Small intestine (tissue), 7 donors: ENCODE measurements around the gene TMEM37. TPM values are rescaled to one million over a fixed set of nuclear protein-coding genes. Genes with fewer than 3 reads are reported as not detected.

ENCODE experiments used
- DNase-seq, 2 donors: peaks; one replicate each; pipeline versions ENCODE4 v3.0.0 to v3.0.0-alpha.2; 2013
- FAIRE-seq: peaks from 2 replicates; lab custom pipeline; 2012; peaks lifted over from hg19 to GRCh38; lab: Jason Lieb, UNC
- H3K27ac ChIP-seq, 3 donors: one replicate each; pipeline ENCODE4 v1.5.1; 2013; ENCODE audit warnings: low read length in 2 of 3, mild to moderate bottlenecking in 2 of 3, control low read depth in 1 of 3, inconsistent platforms in 1 of 3, low read depth in 1 of 3, moderate library complexity in 1 of 3
- H3K27me3 ChIP-seq, 3 donors: one replicate each; pipeline ENCODE4 v1.6.1; 2013; ENCODE audit warnings: low read length in 3 of 3, inconsistent platforms in 1 of 3; ENCODE audit not compliant: control insufficient read depth in 3 of 3, insufficient read depth in 3 of 3
- H3K36me3 ChIP-seq, 3 donors: one replicate each; pipeline ENCODE4 v1.6.1; 2013; ENCODE audit warnings: low read length in 3 of 3, inconsistent platforms in 1 of 3, low read depth in 1 of 3, mild to moderate bottlenecking in 1 of 3, moderate library complexity in 1 of 3; ENCODE audit not compliant: control insufficient read depth in 3 of 3, insufficient read depth in 2 of 3
- H3K4me1 ChIP-seq, 3 donors: one replicate each; pipeline ENCODE4 v1.6.1; 2013; ENCODE audit warnings: low read length in 2 of 3, inconsistent platforms in 1 of 3, low read depth in 1 of 3, mild to moderate bottlenecking in 1 of 3, moderate library complexity in 1 of 3; ENCODE audit not compliant: control insufficient read depth in 3 of 3, insufficient read depth in 2 of 3
- H3K4me3 ChIP-seq, 3 donors: one replicate each; pipeline ENCODE4 v1.5.1; 2013; ENCODE audit warnings: low read length in 3 of 3, control low read depth in 1 of 3, inconsistent platforms in 1 of 3, low read depth in 1 of 3, mild to moderate bottlenecking in 1 of 3, moderate library complexity in 1 of 3
- H3K9me3 ChIP-seq, 2 donors: one replicate each; pipeline ENCODE4 v1.6.1; 2013; ENCODE audit warnings: low read depth in 1 of 2, low read length in 1 of 2; ENCODE audit not compliant: control insufficient read depth in 2 of 2, insufficient read depth in 1 of 2
- WGBS, 3 donors: extraction: QIAGEN DNeasy Blood & Tissue Kit; methylation state at CpG; one replicate each; pipeline ENCODE4 v1.1.7; 2013; 5-methylcytosine and 5-hydroxymethylcytosine counted together
- polyA plus RNA-seq, 4 donors: library from polyadenylated mRNA; stranded (reverse) in 3 of 4; unstranded in 1 of 4; fragments of 200-250 nt in 3 of 4; fragments of 120-200 nt in 1 of 4; gene quantifications; one replicate each; pipeline versions ENCODE4 v1.2.1 to v1.2.3, GENCODE V29; 2013
- donor health status: healthy with polysubstance abuse.
- donor health status: control.
- donor health status: control.
- donor health status: Bipolar disorder and iron deficiency.
- donor health status: healthy.

Gene TMEM37
- polyA plus RNA-seq, 4 donors, result 43.2 to 124 (median 84.3) TPM

GRCh38 chr2:119469661-119470297 is 38.1 kb downstream of the TMEM37 start:
- 18 to 42% (median 19%) methylated on average over 2 of the region's 2 CpGs for WGBS, 3 donors
- Histone ChIP-seq H3K27me3 (no peaks in the 10 kb centered on the region), H3K4me1 (no peaks in the 10 kb centered on the region), H3K36me3 (peaks cover 0 to 52% (median 0%) of the 10 kb centered on the region in 3 donors), H3K27ac (no peak overlapping the region), H3K4me3 (no peak overlapping the region), H3K9me3 (no peaks in the 10 kb centered on the region)
- FAIRE-seq, result no peak
- DNase-seq, result no peak

GRCh38 chr2:119472749-119473148 is 41.1 kb downstream of the TMEM37 start:
- H3K4me1 ChIP-seq, result peaks cover 0 to 6% (median 0%) of the 10 kb centered on the region in 3 donors
- peaks cover 0 to 67% (median 0%) of the 10 kb centered on the region in 3 donors for H3K36me3 ChIP-seq
- FAIRE-seq, result no peak
- peaks cover 0 to under 1% (median 0%) of the 10 kb centered on the region in 3 donors for H3K27me3 ChIP-seq
- WGBS, 3 donors, result 83 to 91% (median 84%) methylated on average over 8 of the region's 8 CpGs
- H3K4me3 ChIP-seq, result no peak overlapping the region
- no peaks in the 10 kb centered on the region for H3K9me3 ChIP-seq
- DNase-seq, result no peak
- no peak overlapping the region for H3K27ac ChIP-seq

GRCh38 chr2:119473621-119474370 is 42.1 kb downstream of the TMEM37 start:
- H3K4me1 ChIP-seq, result peaks cover 0 to 9% (median 0%) of the 10 kb centered on the region in 3 donors
- H3K9me3 ChIP-seq, result no peaks in the 10 kb centered on the region
- WGBS, 3 donors, result 83 to 88% (median 87%) methylated on average over 16 of the region's 16 CpGs
- no peak overlapping the region for H3K4me3 ChIP-seq
- FAIRE-seq, result no peak
- H3K27me3 ChIP-seq, result peaks cover 0 to 2% (median 0%) of the 10 kb centered on the region in 3 donors
- DNase-seq, result no peak
- H3K36me3 ChIP-seq, result peaks cover 0 to 73% (median 0%) of the 10 kb centered on the region in 3 donors
- no peak overlapping the region for H3K27ac ChIP-seq

- no peaks in the 10 kb centered on the region for H3K9me3 ChIP-seq
- peaks cover 0 to 2% (median 0%) of the 10 kb centered on the region in 3 donors for H3K27me3 ChIP-seq
- peaks cover 0 to 70% (median 0%) of the 10 kb centered on the region in 3 donors for H3K36me3 ChIP-seq
- WGBS, 3 donors, result 87 to 90% (median 88%) methylated on average over 17 of the region's 17 CpGs
- DNase-seq (no peak), FAIRE-seq (no peak)
- no peak overlapping the region for H3K27ac ChIP-seq
- H3K4me3 ChIP-seq, result no peak overlapping the region
- peaks cover 0 to 15% (median 0%) of the 10 kb centered on the region in 3 donors for H3K4me1 ChIP-seq
Observed at GRCh38 chr2:119474371-119475224, 42.9 kb downstream of the TMEM37 start.

GRCh38 chr2:119475225-119475856 is 43.7 kb downstream of the TMEM37 start:
- 82 to 93% (median 84%) methylated on average over 9 of the region's 9 CpGs for WGBS, 3 donors
- no peaks in the 10 kb centered on the region for H3K9me3 ChIP-seq
- no peak overlapping the region for H3K27ac ChIP-seq
- FAIRE-seq, result no peak
- peaks cover 0 to 20% (median 0%) of the 10 kb centered on the region in 3 donors for H3K4me1 ChIP-seq
- H3K36me3 ChIP-seq, result peaks cover 0 to 68% (median 0%) of the 10 kb centered on the region in 3 donors
- peaks cover 0 to 2% (median 0%) of the 10 kb centered on the region in 3 donors for H3K27me3 ChIP-seq
- H3K4me3 ChIP-seq, result no peak overlapping the region
- no peak for DNase-seq

GRCh38 chr2:119475857-119476244 is 44.2 kb downstream of the TMEM37 start:
- peaks cover 0 to 2% (median 0%) of the 10 kb centered on the region in 3 donors for H3K27me3 ChIP-seq
- FAIRE-seq (no peak), DNase-seq (no peak)
- H3K27ac ChIP-seq, result no peak overlapping the region
- no peaks in the 10 kb centered on the region for H3K9me3 ChIP-seq
- H3K36me3 ChIP-seq, result peaks cover 0 to 72% (median 0%) of the 10 kb centered on the region in 3 donors
- 79 to 90% (median 80%) methylated on average over 6 of the region's 6 CpGs for WGBS, 3 donors
- no peak overlapping the region for H3K4me3 ChIP-seq
- peaks cover 0 to 25% (median 0%) of the 10 kb centered on the region in 3 donors for H3K4me1 ChIP-seq

GRCh38 chr2:119476301-119477112 is 44.9 kb downstream of the TMEM37 start:
- no peak overlapping the region for H3K4me3 ChIP-seq
- no peak for FAIRE-seq
- H3K27me3 ChIP-seq, result peaks cover 0 to 2% (median 0%) of the 10 kb centered on the region in 3 donors
- peaks cover 0 to 32% (median 0%) of the 10 kb centered on the region in 3 donors for H3K4me1 ChIP-seq
- H3K27ac ChIP-seq, result peak overlapping the region in 1 of 3 donors; percentile 6
- peak; percentile 46 to 72 for DNase-seq
- WGBS, 3 donors, result 31 to 34% (median 33%) methylated on average over 20 of the region's 20 CpGs
- H3K9me3 ChIP-seq, result no peaks in the 10 kb centered on the region
- peaks cover 0 to 73% (median 0%) of the 10 kb centered on the region in 3 donors for H3K36me3 ChIP-seq
